ENCODE results near the gene EIF2S1. TPM values are rescaled to one million over a fixed set of nuclear protein-coding genes. Genes with fewer than 3 reads are reported as not detected.

The EIF2S1 gene
- total RNA-seq, 1 donor from 2014 or later: 54.7 TPM

- no peak for TF ChIP-seq CTCF (IDR thresholded peaks at IDR 0.05; ENCODE audit: unreplicated experiment)
- Mint-ChIP-seq H3K36me3 (peaks cover 21% of the 10 kb centered on the region), H3K27ac (no peak overlapping the region), H3K4me1 (no peaks in the 10 kb centered on the region), H3K9me3 (no peaks in the 10 kb centered on the region), H3K4me3 (no peak overlapping the region), H3K27me3 (ENCODE audit: low read depth) (no peaks in the 10 kb centered on the region)
- no peak for DNase-seq (ENCODE audit: low spot score in 2 of 2, unreplicated experiment in 2 of 2)
Measured at GRCh38 chr14:67352055-67352454, 8.1 kb upstream of the EIF2S1 start.

GRCh38 chr14:67357186-67357968 is 2.8 kb upstream of the EIF2S1 start:
- no peak for TF ChIP-seq CTCF (IDR thresholded peaks at IDR 0.05; ENCODE audit: unreplicated experiment)
- peaks cover 6% of the 10 kb centered on the region for H3K36me3 Mint-ChIP-seq
- H3K27me3 Mint-ChIP-seq (ENCODE audit: low read depth): no peaks in the 10 kb centered on the region
- H3K9me3 Mint-ChIP-seq: no peaks in the 10 kb centered on the region
- H3K4me3 Mint-ChIP-seq: peak overlapping the region; percentile 98
- DNase-seq (ENCODE audit: low spot score in 2 of 2, unreplicated experiment in 2 of 2): no peak
- peak overlapping the region; percentile 38 for H3K27ac Mint-ChIP-seq
- peaks cover 34% of the 10 kb centered on the region for H3K4me1 Mint-ChIP-seq

- Mint-ChIP-seq H3K9me3 (no peaks in the 10 kb centered on the region), H3K27me3 (ENCODE audit: low read depth) (no peaks in the 10 kb centered on the region), H3K27ac (peak overlapping the region; percentile 99), H3K36me3 (peaks cover 3% of the 10 kb centered on the region), H3K4me1 (peaks cover 34% of the 10 kb centered on the region), H3K4me3 (peak overlapping the region; percentile 98)
- no peak for TF ChIP-seq CTCF (IDR thresholded peaks at IDR 0.05; ENCODE audit: unreplicated experiment)
- no peak for DNase-seq (ENCODE audit: low spot score in 2 of 2, unreplicated experiment in 2 of 2)
Measured at GRCh38 chr14:67357969-67358354, 2.2 kb upstream of the EIF2S1 start.

GRCh38 chr14:67358924-67359774 is 979 bp upstream of the EIF2S1 start:
- no peaks in the 10 kb centered on the region for H3K27me3 Mint-ChIP-seq (ENCODE audit: low read depth)
- peak overlapping the region; percentile 99 for H3K27ac Mint-ChIP-seq
- TF ChIP-seq CTCF (IDR thresholded peaks at IDR 0.05; ENCODE audit: unreplicated experiment): no peak
- H3K9me3 Mint-ChIP-seq: no peaks in the 10 kb centered on the region
- no peak for DNase-seq (ENCODE audit: low spot score in 2 of 2, unreplicated experiment in 2 of 2)
- H3K36me3 Mint-ChIP-seq: no peaks in the 10 kb centered on the region
- H3K4me1 Mint-ChIP-seq: peaks cover 36% of the 10 kb centered on the region
- H3K4me3 Mint-ChIP-seq: peak overlapping the region; percentile 98

GRCh38 chr14:67360470-67361206 is 510 bp downstream of the EIF2S1 start:
- no peaks in the 10 kb centered on the region for H3K27me3 Mint-ChIP-seq (ENCODE audit: low read depth)
- DNase-seq (ENCODE audit: low spot score in 2 of 2, unreplicated experiment in 2 of 2): no peak
- H3K9me3 Mint-ChIP-seq: no peaks in the 10 kb centered on the region
- peaks cover 5% of the 10 kb centered on the region for H3K36me3 Mint-ChIP-seq
- no peak for TF ChIP-seq CTCF (IDR thresholded peaks at IDR 0.05; ENCODE audit: unreplicated experiment)
- peaks cover 36% of the 10 kb centered on the region for H3K4me1 Mint-ChIP-seq
- H3K4me3 Mint-ChIP-seq: peak overlapping the region; percentile 98
- peak overlapping the region; percentile 99 for H3K27ac Mint-ChIP-seq
